ENCODE results near the gene RUBCNL.

The RUBCNL gene

DNA sequence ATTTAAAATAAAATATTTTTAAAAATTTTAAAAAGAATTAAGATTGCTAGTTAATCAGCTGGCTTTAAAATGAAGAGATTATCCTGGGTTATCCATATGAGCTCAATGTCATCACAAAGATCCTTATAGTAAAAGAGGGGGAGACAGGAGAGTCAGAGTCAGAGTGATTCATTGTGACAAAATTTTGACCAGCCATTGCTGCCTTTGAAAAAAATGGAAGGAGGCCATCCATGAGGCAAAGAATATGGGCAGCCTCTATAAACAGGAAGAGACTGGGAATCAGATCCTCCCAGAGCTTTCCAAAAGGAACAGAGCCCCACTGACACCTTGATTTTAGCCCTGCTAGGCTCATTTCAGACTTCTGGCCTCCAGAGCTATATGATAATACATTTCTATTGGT, 9.3 kb upstream of the RUBCNL start:
- TF ChIP-seq, protein P1, sequence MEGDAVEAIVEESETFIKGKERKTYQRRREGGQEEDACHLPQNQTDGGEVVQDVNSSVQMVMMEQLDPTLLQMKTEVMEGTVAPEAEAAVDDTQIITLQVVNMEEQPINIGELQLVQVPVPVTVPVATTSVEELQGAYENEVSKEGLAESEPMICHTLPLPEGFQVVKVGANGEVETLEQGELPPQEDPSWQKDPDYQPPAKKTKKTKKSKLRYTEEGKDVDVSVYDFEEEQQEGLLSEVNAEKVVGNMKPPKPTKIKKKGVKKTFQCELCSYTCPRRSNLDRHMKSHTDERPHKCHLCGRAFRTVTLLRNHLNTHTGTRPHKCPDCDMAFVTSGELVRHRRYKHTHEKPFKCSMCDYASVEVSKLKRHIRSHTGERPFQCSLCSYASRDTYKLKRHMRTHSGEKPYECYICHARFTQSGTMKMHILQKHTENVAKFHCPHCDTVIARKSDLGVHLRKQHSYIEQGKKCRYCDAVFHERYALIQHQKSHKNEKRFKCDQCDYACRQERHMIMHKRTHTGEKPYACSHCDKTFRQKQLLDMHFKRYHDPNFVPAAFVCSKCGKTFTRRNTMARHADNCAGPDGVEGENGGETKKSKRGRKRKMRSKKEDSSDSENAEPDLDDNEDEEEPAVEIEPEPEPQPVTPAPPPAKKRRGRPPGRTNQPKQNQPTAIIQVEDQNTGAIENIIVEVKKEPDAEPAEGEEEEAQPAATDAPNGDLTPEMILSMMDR (conservative IDR thresholded peaks at IDR 0.05; ENCODE audit: low read depth, low read length), result no peak
- no peak for DNase-seq (ENCODE audit: low read depth)
- H3K4me3 ChIP-seq (ENCODE audit: low read length), result no peak overlapping the region

DNA sequence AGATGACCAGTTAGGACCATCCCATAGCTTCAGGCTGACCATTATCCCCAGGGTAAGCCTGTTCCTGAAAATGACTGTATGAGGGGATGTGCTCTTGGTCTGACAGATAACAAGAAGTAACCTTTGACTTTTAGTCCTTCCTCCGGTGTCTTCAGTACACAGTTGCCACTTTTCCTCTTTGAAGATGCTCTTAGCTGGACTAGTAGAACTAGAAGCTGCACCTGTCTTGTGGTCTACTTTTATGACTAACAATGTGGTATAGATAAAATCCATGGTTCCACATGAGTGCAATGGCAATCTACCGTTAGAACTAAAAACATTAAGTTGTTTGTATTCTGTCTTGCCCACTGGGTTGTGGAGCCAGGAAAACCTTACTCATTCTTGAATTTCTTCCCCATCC, 5.9 kb upstream of the RUBCNL start:
- no peak for DNase-seq (ENCODE audit: low read depth)
- TF ChIP-seq, protein P1 (conservative IDR thresholded peaks at IDR 0.05; ENCODE audit: low read depth, low read length), result no peak
- H3K4me3 ChIP-seq (ENCODE audit: low read length), result no peak overlapping the region

DNA sequence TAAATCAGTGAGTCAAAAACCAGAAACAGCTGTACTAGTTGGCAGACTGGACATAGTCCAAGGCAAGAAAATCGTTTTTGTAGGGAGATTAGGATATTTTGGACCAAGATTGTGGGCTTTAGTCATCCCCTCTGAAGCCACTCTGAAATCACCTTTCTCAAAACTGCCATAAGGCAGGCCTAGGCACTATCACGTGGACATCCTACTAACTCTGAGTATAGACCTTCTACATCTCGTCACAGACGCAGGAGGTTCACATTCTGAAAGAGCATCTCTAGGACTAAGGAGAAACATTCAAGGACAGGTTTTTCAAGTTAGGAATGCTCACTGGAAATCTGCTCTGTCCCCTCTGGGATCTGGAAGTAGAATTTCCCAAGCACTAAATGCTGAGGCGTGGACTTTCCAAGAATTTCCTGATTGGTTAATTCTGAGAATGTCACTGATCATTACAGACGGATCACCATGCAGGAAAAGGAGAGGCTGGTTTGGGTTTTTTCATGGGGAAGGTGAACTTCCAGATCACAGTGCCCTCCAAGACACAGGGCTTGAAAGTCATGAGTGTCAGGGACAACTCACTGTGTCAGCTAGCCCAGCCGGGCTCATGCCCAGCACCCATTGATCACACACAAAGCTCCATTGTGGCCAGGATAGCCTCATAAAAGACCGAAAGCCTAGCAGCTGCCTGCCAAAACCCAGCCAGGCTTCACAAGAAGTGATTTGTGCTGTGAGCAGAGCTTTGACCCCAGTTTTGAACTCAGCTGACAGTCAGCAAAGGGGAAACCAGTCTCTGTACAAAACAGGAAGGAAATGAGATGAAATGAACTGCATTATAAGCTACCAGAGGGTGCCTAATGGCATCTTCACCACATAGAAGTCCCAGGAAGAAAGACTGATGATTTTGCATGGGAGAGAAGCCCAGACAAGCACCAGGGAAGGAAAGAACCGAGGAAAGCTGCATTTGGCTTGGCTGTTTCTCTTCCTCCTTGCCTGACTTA, 2.7 kb upstream of the RUBCNL start:
- no peak overlapping the region for H3K4me3 ChIP-seq (ENCODE audit: low read length)
- DNase-seq (ENCODE audit: low read depth), result no peak
- TF ChIP-seq, protein P1 (conservative IDR thresholded peaks at IDR 0.05; ENCODE audit: low read depth, low read length), result no peak

DNA sequence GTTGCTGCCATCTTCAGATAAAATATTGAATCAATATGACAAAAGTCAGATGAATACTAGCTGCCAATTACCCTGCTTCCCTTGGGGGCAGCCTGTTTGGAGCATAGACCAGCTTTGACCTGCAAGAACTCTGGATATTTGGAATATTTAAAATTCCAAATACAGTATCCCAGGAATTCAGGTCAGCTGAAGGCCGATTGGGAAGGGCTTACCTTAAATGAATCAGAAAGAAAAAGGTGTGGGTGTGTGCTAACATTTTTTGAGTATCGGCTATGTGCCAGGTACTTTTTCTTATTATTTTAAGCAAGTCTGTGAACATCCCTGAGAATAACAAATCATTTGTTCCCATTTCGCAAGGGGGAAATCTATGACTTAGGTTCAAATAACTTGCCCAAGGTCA, 1.8 kb upstream of the RUBCNL start:
- TF ChIP-seq, protein P1 (conservative IDR thresholded peaks at IDR 0.05; ENCODE audit: low read depth, low read length), result no peak
- H3K4me3 ChIP-seq (ENCODE audit: low read length), result no peak overlapping the region
- DNase-seq (ENCODE audit: low read depth), result no peak

DNA sequence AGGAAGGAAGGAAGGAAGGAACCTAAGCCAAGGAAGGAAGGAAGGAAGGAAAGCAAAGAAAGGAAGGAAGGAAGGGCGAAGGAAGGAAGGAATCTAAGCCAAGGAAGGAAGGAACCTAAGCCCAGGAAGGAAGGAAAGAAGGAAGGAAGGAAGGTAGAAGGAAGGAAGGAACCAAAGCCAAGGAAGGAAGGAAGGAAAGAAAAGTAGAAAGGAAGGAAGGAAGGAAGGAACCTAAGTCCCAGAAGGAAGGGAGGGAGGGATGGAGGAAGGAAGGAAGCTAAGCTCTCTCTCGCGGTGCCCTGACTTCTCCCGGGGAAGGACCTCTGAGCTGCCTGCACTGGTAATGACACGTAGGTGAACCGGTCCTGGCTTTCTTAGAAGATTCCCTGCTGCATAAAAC, 1.3 kb upstream of the RUBCNL start:
- TF ChIP-seq, protein P1 (conservative IDR thresholded peaks at IDR 0.05; ENCODE audit: low read depth, low read length), result no peak

DNA sequence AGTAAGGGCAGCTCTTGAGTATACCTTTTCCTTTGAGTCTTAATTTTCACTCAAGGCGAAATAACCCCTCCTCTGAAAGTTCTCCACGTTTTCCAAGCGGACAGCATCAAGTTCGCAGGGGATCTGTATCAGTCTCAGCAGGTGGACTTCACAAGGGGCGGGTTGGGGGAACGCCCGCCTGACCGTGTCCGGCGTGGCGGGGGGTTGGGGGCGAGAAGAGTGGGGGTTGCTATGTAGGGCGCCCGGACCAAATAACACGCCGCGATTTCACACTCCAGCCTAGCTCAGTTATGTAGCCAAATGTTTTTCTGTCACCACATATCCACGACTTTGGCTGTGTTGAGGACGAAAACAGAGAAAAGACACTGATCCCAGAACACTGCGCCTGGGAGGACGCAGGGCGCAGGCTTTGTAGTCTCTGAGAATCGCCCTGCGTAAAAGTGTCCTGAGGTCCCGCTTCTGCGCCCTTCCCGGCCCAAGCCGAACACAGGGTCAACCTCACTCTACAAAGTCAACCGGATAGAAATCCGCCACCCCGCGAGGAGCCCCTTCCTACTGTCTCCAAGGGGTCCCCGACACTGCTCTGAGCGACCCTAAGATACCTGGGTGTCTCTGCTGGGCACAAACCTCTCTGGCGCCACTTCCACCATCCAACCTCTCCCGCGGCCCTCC, 524 bp downstream of the RUBCNL start:
- no peak for DNase-seq (ENCODE audit: low read depth)
- H3K4me3 ChIP-seq (ENCODE audit: low read length), result peak overlapping the region; percentile 50
- TF ChIP-seq, protein P1 (conservative IDR thresholded peaks at IDR 0.05; ENCODE audit: low read depth, low read length), result no peak

More for the DNA sequence above, 1.3 kb upstream of the RUBCNL start:
- H3K4me3 ChIP-seq (ENCODE audit: low read length), result no peak overlapping the region
- DNase-seq (ENCODE audit: low read depth), result no peak

Data from retinal pigment epithelial cell (primary cell).